ENCODE data around the gene COL11A2.
A peak's percentile ranks its signal among the peaks of the same experiment; 100 is the strongest.

Gene COL11A2

GRCh38 chr6:33206027-33206863 lies 14.0 kb upstream of the COL11A2 start:
- DNase-seq, result no peak

GRCh38 chr6:33205191-33206026 lies 13.1 kb upstream of the COL11A2 start:
- DNase-seq, result peak in 1 of 2 experiments; percentile 15

DNA sequence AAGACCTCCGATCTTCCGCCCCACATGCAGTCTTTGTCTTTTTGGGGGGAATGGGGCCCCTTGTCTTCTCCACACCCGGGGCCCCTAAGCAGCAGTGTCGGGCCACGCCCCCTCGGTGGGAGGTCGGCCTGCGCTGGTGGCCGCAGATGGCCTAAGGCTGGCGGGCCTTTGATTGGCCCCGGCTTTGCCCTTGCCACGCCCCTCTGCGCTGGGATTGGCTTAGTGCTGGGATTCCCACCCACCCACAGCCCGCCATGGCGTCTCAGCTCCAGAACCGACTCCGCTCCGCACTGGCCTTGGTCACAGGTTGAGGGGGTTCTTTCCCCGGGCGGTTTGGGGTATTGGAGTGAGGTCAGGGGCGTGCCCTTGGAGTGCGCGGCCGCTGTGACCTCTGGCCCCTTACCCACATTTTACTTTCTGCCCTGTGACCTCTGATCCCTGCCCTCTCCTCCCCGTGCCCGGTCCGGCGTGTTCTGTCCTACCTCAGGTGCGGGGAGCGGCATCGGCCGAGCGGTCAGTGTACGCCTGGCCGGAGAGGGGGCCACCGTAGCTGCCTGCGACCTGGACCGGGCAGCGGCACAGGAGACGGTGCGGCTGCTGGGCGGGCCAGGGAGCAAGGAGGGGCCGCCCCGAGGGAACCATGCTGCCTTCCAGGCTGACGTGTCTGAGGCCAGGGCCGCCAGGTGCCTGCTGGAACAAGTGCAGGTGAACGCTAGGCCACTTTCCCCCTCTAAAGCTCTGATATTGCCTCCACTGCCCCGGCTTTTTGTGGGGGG lies 12.3 kb upstream of the COL11A2 start, which contains the start of gene HSD17B8:
HSD17B8 (plus strand) TSS at position 241 of the 776 bp plus-strand sequence; CDS start at position 255, 14 bp downstream.
- DNase-seq, result peak; percentile 88 to 91

DNA sequence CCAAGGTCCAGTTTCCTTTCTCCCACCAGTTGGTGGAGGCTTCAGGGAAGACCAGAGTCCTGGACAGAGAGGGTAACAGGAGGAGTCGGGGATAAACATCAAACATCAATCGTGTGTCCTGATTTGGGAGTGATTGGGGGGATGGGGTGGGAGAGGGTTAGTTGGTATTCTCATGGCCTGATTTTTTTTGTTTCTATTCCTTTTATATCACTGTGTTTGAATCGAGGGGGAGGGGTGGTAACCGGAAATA lies 11.8 kb upstream of the COL11A2 start:
- DNase-seq, result no peak

DNA sequence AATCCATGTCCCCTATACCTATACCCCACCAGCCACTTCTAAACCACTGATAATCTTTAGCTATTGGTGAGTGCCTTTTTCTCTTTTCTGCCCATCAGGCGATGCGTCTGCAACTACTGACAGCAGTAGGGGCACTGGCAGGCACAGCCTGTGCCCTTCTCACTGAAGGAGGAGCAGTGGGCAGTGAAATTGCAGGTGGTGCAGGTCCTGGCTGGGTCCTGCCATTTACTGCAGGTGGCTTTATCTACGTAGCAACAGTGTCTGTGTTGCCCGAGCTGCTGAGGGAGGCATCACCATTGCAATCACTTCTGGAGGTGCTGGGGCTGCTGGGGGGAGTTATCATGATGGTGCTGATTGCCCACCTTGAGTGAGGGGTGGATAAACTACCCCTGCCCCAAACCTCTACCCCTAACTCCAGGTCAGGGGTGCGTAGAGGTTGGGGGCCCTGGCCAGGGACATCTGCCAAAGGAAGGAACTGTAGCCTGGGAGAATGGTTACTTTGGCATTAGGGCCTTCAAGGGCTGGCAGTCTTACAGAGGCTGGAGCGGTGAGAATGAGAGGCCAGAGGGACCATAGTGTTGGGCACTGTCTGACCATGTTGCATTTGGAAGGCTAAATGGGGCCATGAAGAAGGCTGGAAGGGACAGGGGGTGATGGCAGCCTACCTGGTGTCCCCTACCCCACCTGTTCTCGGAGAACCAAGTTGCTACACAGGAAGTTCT lies 11.3 kb upstream of the COL11A2 start:
- DNase-seq, result no peak

DNA sequence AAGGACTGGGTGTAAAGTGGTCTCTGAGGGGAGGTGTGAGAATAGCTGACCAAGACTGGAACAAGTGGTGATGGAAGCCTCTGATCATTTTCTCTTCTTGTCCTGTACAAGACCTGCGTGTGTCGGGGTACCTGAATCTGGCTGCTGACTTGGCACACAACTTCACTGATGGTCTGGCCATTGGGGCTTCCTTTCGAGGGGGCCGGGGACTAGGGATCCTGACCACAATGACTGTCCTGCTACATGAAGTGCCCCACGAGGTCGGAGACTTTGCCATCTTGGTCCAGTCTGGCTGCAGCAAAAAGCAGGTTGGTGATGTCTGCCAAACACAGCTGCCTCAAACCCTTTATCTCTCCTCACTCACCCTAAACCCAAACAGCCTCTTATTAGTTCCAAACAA lies 10.5 kb upstream of the COL11A2 start:
- no peak for DNase-seq

- DNase-seq, result no peak
These were observed 9.7 kb upstream of the COL11A2 start for GRCh38 chr6:33201935-33202334.

DNA sequence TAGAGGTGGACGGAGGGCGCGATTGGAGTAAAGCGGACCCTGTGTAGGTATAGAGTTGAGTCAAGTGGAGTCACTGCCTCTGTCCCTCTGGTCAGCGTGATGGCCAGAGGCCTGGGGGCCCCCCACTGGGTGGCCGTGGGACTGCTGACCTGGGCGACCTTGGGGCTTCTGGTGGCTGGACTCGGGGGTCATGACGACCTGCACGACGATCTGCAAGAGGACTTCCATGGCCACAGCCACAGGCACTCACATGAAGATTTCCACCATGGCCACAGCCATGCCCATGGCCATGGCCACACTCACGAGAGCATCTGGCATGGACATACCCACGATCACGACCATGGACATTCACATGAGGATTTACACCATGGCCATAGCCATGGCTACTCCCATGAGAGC lies 8.9 kb upstream of the COL11A2 start:
- DNase-seq, result peak in 1 of 2 experiments; percentile 48

DNA sequence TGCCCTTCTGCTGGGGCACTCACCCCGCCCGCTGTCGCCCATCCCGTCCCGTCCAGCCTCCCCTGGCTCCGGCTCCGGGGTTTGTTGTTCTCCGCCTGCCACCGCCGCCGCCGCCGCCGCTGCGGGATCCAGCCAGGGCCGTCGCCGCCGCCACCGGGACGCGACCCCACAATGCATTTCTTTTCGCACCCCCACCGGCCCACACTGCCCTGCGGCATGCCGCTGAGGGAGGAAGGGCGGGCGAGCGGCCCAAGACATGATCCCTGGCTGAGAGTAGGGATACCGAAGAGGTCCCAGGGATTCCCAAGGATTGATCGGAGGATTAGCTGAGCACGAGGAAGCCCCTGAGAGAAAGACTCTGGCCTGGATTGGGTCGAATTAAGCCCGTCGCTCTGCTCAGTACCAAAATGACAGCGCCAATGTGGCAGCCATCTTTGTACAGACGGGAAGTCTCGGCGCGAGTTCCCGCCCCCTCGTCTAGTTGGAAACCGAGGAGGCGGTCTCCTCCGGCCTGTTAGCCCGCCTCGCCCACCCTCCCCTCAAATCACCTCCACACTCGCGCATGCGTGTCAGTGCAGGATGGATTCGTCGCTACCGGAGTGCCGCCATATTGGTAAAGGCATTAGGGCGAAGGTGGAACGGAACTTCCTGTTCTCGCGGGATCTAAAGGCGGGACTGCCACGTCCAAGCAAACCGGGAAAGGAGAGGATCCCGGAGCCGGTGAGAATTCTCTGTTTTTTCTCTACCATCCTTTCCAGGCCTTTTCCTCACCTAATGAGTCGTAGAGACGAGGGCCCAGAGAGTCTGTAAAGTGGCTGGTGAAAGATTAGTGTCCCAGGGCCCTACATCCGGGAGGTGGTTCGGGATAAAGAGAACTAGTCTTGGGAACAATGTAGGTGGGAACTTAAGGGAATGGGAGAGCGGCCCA lies 8.2 kb upstream of the COL11A2 start, which contains the start of the genes RXRB and SLC39A7:
RXRB (minus strand) TSS at position 447 of the 928 bp plus-strand sequence; CDS start at position 258, 189 bp downstream.
SLC39A7 (plus strand) TSS at position 649 of the 928 bp plus-strand sequence. CDS start 379 bp downstream, outside the sequence.
- peak; percentile 99 for DNase-seq

- peak in 1 of 2 experiments; percentile 67 for DNase-seq
These were observed 7.5 kb upstream of the COL11A2 start for GRCh38 chr6:33199687-33200218.

DNA sequence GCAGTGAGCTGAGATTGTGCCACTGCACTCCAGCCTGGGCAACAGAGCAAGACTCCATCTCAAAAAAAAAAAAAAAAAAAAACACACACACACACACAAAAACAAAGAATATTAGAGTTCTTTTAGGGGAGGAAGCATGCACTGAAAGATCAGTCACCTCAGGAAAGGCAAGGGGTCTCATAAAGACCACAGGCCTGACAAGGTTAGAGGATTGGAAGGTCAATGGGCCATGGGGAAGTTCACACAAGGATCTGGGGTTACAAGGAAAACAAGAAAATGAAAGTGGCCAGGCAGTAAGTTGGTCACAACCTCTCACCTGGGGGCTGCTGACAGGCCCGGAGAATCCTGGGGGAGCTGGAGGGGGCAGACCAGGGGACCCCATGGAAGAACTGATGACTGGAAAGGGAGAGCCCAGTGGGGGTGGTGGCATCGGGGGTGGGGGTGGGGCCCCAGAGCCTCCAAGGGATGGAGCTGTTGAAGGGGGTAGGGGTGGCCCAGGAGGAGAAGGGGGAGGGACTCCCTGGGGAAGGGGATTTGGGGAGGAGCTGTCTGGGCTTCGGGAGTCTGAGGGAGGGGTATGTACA lies 6.7 kb upstream of the COL11A2 start:
- no peak for DNase-seq

GRCh38 chr6:33198159-33198852 lies 6.0 kb upstream of the COL11A2 start:
- no peak for DNase-seq

GRCh38 chr6:33197431-33198048 lies 5.3 kb upstream of the COL11A2 start:
- DNase-seq, result peak; percentile 91 to 93

DNA sequence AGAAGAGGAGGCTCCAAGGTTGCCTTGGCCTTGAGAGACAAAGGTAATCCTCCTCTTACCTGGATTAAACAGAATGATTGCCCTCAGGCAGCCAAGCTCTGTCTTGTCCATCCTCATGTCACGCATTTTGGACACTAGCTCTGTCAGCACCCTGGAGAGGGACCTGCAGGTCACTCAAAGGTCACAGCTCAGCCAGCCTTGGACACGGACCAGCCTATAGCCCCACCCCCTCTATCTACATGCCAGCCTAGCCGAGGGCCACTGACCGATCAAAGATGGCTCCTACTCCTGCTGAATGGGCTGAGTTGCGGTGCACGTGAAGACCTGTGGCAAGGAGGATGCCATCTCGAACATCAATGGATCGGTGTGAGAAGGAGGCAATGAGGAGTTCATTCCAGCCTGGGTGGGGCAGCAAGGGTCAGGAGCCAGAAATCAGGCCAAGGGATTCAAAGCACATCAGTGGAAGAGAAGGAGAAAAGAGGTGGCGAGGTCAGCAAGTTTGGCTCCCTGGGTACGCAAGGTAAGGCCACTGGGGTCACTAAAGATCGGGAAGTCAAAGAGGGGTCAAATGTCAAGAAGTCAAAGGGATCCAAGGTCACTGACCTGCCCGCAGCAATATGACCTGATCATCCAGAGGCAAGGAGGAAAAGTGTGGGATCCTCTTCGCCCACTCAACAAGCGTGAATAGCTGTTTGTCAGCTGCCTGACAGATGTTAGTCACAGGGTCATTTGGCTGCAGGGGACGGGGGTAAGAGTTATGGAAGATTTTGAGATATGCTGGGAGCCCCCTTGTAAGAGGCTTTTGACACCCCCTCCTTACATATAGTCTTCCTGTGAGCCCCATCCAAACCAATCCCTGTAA lies 3.3 kb upstream of the COL11A2 start:
- no peak for DNase-seq

DNA sequence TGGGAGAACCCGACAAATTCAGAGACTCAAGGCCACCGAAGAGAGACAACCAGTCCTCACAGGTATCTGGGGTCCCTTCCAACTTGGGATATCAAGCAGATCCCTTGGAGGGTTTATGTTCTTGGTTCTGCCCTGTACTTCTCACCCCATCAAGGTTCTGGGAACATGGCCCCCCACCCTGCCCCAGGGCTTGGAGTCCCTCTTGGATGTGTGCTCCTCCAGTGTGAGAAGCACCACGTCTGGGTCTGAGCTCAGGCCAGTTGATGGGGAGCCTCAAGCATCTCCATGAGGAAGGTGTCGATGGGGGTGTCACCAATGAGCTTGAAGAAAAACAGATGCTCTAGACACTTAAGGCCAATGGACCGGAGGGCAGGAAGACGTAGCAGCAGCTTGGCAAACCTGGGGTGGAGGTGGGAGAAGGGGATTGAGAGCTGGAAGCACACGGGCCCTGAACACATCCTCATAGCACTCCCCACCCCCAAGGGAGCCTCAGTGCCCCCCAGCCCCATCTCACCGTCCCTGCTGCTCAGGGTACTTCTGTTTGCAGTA lies 2.2 kb upstream of the COL11A2 start:
- no peak for DNase-seq

GRCh38 chr6:33193619-33194018 lies 1.4 kb upstream of the COL11A2 start:
- no peak for DNase-seq

GRCh38 chr6:33192671-33193602 lies 670 bp upstream of the COL11A2 start:
- DNase-seq, result no peak

Measured in AML-193 (cell line).